ENCODE results near the gene TRNP1.
"Not testable (repeated sequence)": the region's sequence is repeated elsewhere in the genome, so short reads cannot be mapped to it uniquely, and the experiment has no call there.

The TRNP1 gene, protein sequence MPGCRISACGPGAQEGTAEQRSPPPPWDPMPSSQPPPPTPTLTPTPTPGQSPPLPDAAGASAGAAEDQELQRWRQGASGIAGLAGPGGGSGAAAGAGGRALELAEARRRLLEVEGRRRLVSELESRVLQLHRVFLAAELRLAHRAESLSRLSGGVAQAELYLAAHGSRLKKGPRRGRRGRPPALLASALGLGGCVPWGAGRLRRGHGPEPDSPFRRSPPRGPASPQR

DNA sequence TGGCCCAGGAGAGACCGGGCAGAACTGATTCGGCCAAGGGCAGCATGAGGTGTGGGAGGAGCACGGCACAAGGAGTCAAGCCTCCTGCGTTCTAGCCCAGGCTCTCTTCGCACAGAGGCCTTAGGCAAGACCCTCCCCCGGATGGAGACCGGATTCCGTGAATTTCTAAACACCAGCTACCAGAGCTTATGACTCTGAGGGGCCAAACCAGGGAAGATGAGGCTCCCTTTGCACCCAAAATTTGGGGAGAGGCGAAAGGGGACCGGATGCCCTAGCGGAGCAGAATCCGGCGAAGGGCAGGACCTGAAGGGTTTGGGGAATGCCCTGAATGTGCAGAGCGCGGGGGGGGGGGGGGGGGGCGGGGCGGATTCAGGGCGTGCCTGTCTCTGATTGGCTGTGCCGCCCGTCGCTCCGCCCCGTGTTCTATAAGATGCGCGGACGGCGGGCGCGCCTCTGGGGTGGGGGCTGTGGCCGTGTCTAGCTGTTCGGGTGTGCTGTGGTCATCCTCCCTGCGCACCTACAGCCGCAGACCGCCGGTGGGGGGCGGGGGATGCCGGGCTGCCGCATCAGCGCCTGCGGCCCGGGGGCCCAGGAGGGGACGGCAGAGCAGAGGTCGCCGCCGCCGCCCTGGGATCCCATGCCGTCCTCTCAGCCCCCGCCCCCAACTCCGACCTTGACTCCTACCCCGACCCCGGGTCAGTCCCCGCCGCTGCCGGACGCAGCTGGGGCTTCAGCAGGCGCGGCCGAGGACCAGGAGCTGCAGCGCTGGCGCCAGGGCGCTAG, at the start of gene TRNP1:
Gene TRNP1, plus strand, starts transcription at position 456 of the 783 bp plus-strand sequence. Its CDS starts 95 bp downstream, at position 551.
- peak; percentile 79 for DNase-seq

DNA sequence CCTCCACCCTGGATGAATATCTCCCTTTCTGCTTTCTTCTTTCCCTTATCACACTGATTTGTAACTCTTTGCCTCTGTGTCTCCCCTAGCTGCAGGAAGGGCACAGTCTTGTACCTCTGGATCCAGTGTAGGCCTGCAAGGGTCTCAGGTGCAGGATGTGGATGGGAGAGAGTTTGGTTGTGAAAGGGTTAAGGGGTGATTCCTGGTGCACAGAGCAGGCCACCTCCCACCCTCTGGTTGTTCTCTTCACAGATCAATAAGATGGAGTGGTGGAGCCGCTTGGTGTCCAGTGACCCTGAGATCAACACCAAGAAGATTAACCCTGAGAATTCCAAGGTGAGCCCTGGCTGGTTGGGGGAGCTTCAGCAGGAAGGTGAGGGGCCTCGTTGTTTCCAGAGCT, 48.4 kb upstream of the TRNP1 start:
- no peak for DNase-seq

DNA sequence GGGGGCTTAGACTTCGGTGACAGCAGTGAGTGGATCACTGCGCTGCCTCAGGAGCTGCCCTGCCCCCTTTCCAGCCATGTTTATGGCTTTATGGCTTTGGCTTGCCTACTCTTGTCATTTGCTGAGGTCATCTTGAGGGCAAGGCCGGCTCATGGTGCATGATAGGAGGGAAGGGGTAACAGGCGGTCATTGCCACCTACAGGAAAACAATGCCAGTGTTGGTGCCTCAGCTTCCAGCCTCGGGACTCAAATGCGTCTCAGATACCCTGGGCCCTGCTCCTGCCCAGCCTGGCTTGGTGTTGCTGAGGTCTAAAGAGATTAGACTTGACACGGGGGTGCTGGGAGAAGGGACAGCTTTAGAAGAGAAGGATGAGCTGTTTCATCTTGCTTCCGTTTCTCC, 47.8 kb upstream of the TRNP1 start:
- DNase-seq = no peak

DNA sequence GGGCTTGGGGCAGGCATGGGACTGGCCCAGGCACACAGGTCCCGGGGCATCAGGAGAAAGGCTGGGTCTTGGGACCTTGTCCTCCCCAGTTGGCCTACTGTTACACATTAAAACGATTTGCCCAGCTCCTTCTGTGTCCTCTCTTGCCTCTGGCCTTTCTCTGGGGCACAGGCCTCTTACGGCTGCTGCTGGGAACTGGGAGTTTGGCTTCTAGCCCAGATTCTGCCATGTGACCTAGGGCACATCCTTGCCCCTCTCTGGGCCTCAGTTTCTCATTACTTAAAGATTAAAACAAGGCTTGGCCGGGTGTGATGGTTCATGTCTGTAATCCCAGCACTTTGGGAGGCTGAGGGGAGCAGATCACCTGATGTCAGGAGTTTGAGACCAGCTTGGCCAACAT, 47.2 kb upstream of the TRNP1 start:
- DNase-seq = no peak

DNA sequence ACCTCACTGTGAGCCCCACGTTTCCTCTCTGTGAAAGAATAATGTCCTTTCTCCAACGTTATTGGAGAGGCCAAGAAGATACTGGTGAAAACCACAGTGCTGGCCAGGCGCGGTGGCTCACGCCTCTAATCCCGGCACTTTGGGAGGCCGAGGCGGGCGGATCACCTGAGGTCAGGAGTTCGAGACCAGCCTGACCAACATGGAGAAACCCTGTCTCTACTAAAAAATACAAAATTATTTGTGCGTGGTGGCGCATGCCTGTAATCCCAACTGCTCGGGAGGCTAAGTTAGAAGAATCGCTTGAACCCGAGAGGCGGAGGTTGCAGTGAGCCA, 44.8 kb upstream of the TRNP1 start:
- DNase-seq = not testable (repeated sequence)

DNA sequence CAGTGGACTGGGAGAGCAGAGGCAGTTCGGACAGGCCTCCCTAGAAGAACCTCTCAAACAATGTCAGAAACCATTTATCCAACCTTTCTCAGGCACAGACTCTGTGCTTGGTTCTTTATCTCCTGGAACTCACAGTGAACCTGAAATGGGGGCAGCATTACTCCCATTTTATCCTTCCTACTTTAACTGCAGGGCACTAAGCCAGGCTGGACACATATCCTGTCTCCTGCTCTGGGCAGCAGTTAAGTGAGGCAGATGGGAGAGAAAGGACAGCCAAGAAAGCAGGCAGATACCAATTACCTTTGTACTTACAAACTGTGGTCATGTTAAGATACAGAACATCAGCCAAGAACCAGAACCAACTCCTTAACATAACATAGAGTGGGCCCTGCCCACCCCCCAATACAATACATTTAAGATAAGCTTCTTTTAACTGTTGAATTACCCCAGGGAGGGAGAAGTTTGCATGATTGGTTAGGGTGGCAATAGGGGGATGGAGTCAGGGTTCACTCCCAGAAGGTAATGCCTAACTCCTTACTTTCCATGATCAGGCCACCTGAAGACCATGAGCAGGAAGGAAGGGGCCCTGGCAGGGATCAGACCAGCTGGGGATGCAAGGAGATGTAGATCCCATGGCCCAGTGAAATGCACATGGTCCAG, 44.1 kb upstream of the TRNP1 start:
- DNase-seq = no peak

DNA sequence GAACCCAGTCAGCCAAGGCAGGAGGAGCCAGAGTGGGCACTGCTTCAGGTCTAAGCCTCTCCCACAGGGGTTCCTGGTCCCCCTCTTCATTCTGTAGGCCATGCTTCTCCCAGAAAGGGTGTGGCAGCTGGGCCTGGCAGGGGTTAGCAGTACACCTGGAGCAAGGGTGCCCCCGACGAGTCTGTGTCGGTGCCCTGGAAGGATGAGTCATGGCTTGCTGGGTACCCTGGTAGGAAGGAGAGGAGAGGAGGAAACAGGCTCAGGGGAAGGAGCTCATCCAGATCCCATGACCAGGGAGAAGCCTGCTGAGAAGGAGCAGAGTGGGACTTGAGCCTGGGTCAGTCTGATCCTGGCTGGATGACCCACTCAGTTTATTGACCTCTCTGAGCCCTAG, 43.6 kb upstream of the TRNP1 start:
- no peak for DNase-seq

DNA sequence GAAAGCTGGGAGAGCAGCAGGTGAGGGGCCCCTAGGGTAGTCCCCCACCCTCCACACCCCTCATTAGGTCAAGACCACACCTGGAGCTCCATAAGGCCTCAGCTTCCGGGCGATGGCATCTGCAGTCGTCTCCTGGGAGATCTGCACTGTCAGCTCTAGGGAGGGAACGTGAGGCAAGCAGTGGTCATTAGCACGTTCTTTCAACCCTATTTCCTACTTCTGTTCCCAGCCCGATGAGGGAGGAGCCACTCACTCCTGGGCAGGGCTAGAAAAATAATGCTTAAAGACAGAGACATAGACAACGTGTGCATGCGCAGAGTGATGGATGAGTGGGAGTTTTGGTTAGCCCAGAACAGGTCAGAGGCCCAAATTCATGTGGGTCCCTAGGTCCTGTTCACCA, 42.9 kb upstream of the TRNP1 start:
- DNase-seq = no peak

DNA sequence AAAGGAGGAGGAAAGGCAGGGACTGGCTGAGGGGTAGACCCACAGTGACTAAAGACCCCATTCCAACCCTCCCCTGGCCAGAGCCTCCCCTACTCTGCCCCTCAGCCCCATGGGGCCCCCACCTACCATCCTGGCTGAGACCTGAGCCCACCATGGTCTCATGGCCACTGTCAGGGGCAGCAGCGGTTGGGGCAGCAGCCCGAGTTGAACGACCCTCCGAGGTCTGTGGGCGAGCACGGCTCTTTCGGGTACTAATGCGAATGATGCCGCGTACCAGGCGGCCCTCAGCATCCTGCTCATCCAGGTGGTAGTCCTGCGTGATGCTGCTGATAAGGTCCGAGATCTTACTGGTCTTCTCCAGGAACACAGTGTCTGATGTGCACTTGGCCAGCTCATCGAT, 42.3 kb upstream of the TRNP1 start:
- DNase-seq = no peak

DNA sequence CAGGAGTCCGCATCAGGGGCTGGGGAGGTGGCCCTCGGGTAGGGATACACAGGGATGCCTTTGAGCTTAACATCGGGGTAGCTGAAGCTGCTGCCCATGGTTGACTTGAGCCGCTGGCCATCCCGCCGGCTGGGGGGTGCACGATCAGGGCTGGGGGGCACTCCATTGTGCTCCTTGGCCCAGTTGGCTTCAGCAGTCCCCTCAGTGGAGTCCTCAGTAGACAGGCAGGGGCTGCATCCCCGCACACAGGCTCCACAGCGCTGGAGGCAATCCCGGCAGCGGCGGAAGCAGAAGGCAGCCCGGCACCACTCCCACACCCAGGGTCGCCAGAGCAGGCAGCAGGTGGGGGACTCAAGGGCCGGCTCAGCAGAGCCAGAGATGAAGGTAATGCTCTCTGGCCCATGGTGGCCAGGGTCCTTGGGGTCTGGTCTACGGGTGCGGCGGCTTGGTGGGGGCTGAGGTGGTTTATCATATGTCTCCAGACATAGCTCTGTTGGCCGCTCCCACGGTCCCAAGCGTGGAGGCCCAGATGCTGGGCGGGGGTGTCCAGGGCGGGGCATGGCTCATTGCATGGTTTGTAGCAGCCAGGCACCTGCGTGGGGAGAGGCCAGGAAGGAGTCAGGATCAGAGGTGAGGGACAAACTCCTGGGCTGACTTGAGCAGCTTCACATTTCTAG, 41.5 kb upstream of the TRNP1 start:
- no peak for DNase-seq

DNA sequence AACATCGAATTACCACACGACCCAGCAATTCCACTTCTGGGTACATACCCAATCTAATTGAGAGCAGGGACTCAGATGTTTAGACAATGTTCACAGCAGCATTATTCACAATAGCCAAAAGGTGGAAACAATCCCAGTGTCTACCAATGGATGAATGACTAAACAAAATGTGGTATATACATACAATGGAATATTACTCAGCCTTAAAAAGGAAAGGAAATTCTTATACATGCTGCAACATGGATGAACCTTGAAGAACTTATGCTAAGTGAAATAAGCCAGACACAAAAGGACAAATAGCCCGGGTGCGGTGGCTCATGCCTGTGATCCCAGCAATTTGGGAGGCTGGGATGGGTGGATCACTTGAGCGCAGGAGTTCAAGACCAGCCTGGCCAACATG, 40.1 kb upstream of the TRNP1 start:
- DNase-seq = no peak

DNA sequence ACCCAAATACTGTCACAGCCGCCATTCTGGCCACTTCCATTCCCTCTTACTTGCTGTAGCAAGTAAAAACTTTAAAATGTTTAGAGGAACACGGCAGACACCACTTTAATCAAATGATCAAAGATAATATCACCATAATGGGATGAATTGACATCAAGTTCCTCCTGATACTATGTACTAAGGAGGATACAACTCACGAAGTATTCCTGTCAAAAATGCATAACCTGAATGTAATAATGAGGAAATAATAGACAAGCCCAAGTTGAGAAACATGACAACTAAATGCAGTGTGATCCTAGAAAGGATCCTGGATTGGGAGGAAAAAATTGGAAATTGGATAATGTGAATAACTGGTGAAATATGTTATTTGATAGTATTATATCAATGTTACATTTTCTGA, 37.2 kb upstream of the TRNP1 start:
- DNase-seq = no peak

DNA sequence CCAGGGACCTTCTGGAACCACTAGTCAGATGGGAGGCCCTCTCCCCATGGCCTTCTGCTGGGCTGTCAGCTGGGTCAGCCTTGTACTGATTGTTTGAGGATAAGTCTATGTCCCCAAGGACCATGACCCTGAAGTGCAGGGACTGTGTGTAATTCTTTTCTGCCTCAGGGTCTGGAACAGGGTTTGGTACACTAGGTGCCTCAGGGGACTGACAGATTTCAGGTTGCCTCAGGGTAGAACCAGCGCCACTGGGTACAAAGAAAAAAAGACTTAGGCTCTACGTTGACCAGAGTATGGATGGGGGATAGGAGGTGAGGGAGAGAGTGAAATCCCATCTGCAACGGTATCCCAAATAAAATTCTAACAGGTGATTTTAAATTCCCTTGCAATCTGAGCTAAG, 36.2 kb upstream of the TRNP1 start:
- DNase-seq = no peak

DNA sequence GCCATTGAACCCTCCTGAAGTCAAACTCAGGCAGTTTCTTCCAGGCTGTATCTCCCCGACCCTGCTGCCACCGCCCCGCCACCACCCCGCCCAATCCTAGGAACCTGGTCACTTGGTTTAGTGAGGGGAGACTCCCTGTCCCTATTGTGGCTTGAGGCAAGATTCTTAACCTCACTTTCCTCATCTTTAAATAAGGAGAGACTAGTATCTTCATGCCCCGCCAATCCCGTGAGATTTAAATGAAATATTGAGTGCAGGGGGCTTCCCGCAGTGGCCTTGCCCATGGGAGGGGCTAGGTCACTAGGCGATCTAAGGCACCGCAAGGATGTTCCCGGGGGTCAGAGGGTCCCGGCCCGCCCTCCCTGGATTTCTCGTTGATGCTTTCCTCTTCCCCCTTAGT, 34.2 kb upstream of the TRNP1 start:
- DNase-seq = no peak

DNA sequence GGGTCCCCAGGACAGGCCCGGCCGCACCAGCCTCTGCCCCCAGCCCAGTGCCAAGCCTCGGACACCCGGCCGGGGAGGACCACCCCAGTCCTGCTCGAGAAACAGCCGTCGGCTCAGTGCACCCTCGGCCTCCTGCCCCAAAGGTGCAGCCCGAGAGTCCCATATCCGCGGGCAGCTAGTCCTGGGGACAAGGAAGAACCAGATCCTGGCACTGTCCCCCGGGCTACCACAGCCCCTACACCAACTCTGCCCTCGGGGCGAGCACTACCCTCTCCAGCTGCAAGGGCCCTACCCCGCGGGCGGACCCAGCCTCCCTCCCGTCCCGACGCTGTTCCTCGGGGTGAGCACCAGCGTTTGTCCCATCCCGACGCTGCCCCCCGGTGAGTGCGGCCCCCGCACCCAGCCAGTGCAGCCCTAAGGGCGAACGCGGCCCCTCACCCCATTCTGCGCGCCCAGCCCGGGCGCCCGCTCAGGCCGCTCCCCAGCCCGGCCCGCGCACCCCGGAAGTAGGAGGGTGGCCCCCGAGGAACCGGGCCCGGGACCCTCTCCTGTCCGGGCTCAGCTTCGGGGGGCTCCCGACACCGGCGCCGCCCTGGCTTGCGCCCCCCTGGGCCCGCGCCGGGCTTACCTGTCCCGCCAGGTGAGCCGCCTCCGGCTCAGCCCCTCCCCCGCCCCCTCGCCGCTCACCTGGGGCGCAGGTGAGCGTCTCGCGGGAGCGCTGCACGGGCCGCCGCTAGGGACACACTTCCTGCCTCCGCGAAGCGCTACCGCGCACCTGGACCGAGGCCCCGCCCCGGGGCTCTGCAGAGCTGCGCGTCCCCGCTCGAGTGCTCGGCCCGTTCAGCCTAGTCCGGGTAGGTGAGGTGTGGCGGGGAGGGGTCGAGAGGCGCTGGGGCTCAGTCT, 33.5 kb upstream of the TRNP1 start, which contains the start of gene KDF1:
Gene KDF1, minus strand, starts transcription at position 747 of the 903 bp plus-strand sequence. CDS start 8,088 bp downstream, outside the sequence.
- DNase-seq = no peak

DNA sequence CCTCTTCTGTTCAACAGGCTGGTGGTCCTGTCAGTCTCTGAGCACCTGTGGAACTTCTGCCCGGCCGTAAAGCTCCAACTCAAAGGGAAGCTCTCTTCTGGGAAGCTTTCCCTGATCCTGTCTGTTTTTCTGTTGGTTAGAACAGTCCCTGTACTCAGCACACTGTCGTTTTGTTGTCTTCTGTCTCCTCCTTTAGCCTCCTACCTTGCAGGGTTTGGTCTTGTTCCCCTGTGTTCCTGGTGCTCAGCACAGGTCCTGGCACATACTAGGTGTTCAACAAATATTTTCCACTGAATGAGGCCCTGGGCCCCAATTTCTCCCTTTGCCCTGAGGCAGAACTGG, 32.9 kb upstream of the TRNP1 start:
- DNase-seq = no peak

DNA sequence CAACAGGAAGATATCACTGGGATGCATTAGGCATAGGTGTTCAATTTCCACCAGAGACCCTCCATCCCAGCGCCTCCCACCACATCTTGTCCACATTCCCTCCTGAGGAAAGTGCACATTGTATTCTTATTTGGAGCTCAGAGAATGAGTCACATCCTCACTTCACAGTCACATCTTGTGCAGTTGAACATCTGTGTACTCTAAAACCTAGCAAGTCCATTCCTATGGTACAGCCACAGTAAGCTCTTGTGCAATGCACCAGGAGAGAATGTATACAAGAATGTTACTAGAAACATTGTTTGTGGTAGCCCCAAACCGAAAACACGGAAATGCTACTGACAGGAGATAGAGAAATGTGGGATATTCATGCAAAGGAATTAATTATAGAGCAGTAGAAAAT, 31.7 kb upstream of the TRNP1 start:
- DNase-seq = peak; percentile 91

DNA sequence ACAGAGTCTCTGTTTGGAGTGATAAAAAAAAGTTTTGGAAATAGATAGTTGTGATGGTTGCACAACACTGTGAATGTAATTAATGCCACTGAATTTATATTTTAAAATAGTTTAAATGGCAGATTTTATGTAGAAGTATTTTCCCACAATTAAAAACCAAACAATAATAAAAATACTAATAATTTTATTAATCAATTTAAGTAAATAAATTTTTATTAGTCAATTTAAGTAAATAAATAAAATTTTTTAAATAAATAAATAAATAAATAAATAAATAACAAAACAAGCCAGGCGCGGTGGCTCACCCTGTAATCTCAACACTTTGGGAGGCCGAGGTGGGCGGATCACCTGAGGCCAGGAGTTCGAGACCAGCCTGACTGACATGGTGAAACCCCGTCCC, 28.3 kb upstream of the TRNP1 start:
- no peak for DNase-seq

DNA sequence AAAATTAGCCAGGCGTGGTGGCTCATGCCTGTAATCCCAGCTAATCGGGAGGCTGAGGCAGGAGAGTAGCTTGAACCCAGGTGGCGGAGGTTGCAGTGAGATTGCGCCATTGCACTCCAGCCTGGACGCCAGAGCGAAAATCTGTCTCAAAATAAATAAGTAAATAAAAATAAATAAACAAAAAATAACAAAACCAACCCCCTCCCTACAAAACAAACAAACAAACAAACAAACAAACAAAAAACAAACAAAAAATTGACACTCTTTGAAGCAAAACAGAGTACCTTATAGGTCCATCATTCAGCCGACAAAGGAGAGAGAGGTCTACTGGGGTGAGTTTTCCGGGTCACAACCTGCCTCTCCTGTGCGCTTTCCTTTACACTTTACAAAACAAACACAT, 27.9 kb upstream of the TRNP1 start:
- DNase-seq = no peak

DNA sequence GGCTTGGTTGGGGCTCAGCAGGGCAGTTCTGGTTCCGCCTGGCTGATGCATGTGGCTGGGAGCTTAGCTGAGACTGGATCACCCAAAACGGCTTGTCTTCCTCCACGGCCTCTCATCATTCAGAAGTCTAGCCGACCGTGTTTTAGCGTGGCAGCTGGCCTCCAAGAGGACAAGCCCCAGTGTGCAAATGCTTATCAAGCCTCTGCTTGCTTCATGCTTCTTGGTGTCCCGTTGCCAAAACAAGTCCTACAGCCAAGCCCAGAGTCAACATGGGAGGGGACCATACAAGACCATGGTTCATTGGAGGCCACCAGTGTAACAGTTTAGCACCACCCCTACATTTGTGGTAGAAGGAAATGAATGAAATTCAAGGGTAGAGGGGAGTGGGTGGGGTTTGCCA, 22.7 kb upstream of the TRNP1 start:
- no peak for DNase-seq

DNA sequence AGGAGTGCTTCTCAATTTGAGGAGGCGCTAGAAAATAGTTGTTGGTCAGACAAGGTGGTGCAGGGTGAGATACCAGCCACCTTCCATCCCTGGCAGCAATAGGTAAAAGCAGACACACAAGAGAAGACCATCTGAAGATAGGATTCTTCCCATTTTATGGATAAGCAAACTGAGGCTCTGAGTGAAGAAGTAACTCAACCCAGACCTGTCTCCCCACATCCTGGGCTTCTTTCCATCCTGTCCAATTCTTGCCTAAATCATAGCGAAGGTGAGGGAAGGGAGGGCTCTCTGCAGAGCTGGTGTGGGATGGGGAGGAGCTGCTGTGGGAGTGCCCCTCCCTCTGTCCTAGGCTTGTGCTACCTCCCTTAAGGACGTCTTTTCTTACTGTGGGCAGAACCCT, 21.9 kb upstream of the TRNP1 start:
- DNase-seq = no peak

DNA sequence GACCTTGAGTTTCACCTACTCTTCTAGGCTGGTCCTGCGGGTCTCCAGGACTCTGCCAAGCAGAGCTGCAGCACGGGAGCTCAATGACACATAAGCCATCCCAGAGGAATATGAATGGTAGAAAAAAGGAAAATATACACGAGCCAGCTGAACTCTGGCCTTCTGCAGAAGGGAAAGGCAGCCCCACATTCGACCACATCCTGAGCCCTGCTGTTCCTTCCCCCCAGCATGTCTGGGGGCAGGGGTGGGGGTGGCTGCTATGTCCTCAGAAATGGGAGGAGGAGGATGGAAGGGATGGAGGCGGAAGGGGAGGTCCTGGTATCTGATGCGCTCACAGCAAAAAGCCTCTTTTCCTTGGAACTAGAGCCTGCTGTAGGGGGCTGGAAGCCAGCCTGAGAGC, 21.1 kb upstream of the TRNP1 start:
- DNase-seq = peak; percentile 47

DNA sequence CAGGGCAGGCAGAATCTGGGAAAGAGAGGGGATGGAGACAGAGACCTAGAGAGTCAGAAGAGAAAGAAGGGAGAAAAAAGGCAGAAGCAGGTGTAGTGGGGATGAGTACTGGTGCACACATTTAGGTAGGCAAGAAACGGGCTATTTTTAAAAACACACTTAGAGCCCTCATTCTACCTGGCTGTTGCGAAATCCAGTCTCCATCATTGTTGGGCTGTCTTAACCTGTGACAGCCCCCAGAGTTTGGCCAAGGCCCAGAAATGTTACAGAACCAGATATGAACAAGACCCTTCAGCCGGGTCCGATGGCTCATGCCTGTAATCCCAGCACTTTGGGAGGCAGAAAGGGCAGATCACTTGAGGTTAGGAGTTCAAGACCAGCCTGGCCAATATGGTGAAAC, 20.7 kb upstream of the TRNP1 start:
- DNase-seq = no peak

Measured in fibroblast of upper back skin (primary cell).